GM19397 (cell line): ENCODE data around the gene TFF3.

Experiments used
- ATAC-seq: cut with Tn5 transposase; IDR thresholded peaks from one replicate; pipeline ENCODE4 v1.9.1; 2021; ENCODE audit warnings: mild to moderate bottlenecking, moderate library complexity; ENCODE audit not compliant: unreplicated experiment

Gene TFF3

GRCh38 chr21:42315296-42315891 is at the start of gene TFF3:
TFF3 (minus strand) TSS chr21:42315409; CDS start chr21:42315374, 35 bp downstream.
- ATAC-seq: no peak

- no peak for ATAC-seq
Measured at GRCh38 chr21:42364304-42364865, 49.2 kb upstream of the TFF3 start.

GRCh38 chr21:42363312-42363711 is 48.1 kb upstream of the TFF3 start:
- ATAC-seq: no peak

GRCh38 chr21:42362700-42363099 is 47.5 kb upstream of the TFF3 start:
- ATAC-seq: no peak

GRCh38 chr21:42362198-42362597 is 47.0 kb upstream of the TFF3 start:
- no peak for ATAC-seq

GRCh38 chr21:42361286-42361685 is 46.1 kb upstream of the TFF3 start:
- no peak for ATAC-seq

- ATAC-seq: no peak
Measured at GRCh38 chr21:42360317-42360716, 45.1 kb upstream of the TFF3 start.

GRCh38 chr21:42358937-42359336 is 43.7 kb upstream of the TFF3 start:
- ATAC-seq: no peak

GRCh38 chr21:42358261-42358660 is 43.1 kb upstream of the TFF3 start:
- no peak for ATAC-seq

- ATAC-seq: no peak
Measured at GRCh38 chr21:42357307-42357706, 42.1 kb upstream of the TFF3 start.

- ATAC-seq: no peak
Measured at GRCh38 chr21:42356650-42357049, 41.4 kb upstream of the TFF3 start.

GRCh38 chr21:42356046-42356445 is 40.8 kb upstream of the TFF3 start:
- no peak for ATAC-seq

GRCh38 chr21:42353623-42354022 is 38.4 kb upstream of the TFF3 start:
- ATAC-seq: no peak

- ATAC-seq: no peak
Measured at GRCh38 chr21:42352441-42353095, 37.4 kb upstream of the TFF3 start.

GRCh38 chr21:42351626-42352440 is 36.6 kb upstream of the TFF3 start:
- ATAC-seq: no peak

GRCh38 chr21:42350927-42351426 is 35.8 kb upstream of the TFF3 start, which contains the start of gene TFF2:
TFF2 (minus strand) TSS chr21:42350994; CDS start chr21:42350957, 37 bp downstream.
- ATAC-seq: no peak

- ATAC-seq: no peak
Measured at GRCh38 chr21:42350318-42350910, 35.2 kb upstream of the TFF3 start.

GRCh38 chr21:42349420-42350317 is 34.5 kb upstream of the TFF3 start:
- no peak for ATAC-seq

GRCh38 chr21:42348762-42349161 is 33.6 kb upstream of the TFF3 start:
- ATAC-seq: no peak
